ENCODE data around the gene FMNL1. TPM values are rescaled to one million over a fixed set of nuclear protein-coding genes. Genes with fewer than 3 reads are reported as not detected.

FMNL1 gene
- total RNA-seq, 1 donor from 2014 or later: 87.0 TPM

- no peak for DNase-seq
- H3K4me3 ChIP-seq: no peak overlapping the region
- H3K9me3 ChIP-seq: no peaks in the 10 kb centered on the region
- H3K36me3 ChIP-seq: peaks cover 46% of the 10 kb centered on the region
- TF ChIP-seq CTCF (IDR thresholded peaks at IDR 0.05): peak; percentile 15
- peaks cover 22% of the 10 kb centered on the region for H3K4me1 ChIP-seq
- intact Hi-C loops (cut with DNase I): no loop called here
- H3K27ac ChIP-seq: no peak overlapping the region
- peak in 1 of 2 donors; percentile 34 for ATAC-seq
- no peaks in the 10 kb centered on the region for H3K27me3 ChIP-seq (ENCODE audit: low read depth)
These were observed 13.1 kb downstream of the FMNL1 start for GRCh38 chr17:45234641-45235415.

GRCh38 chr17:45235416-45236281 is 14.0 kb downstream of the FMNL1 start:
- TF ChIP-seq CTCF (IDR thresholded peaks at IDR 0.05): peak; percentile 82
- no peaks in the 10 kb centered on the region for H3K27me3 ChIP-seq (ENCODE audit: low read depth)
- no peak overlapping the region for H3K27ac ChIP-seq
- DNase-seq: peak; percentile 85
- H3K4me1 ChIP-seq: peaks cover 21% of the 10 kb centered on the region
- H3K4me3 ChIP-seq: no peak overlapping the region
- H3K9me3 ChIP-seq: no peaks in the 10 kb centered on the region
- H3K36me3 ChIP-seq: peaks cover 54% of the 10 kb centered on the region
- intact Hi-C loops (cut with DNase I): no loop called here
- peak; percentile 62 to 75 for ATAC-seq

- Histone ChIP-seq H3K27ac (no peak overlapping the region), H3K4me1 (peaks cover 21% of the 10 kb centered on the region), H3K27me3 (ENCODE audit: low read depth) (no peaks in the 10 kb centered on the region), H3K36me3 (peaks cover 60% of the 10 kb centered on the region), H3K9me3 (no peaks in the 10 kb centered on the region), H3K4me3 (no peak overlapping the region)
- TF ChIP-seq CTCF (IDR thresholded peaks at IDR 0.05): no peak
- intact Hi-C loops (cut with DNase I): no loop called here
- ATAC-seq (no peak), DNase-seq (no peak)
These were observed 14.6 kb downstream of the FMNL1 start for GRCh38 chr17:45236282-45236606.

GRCh38 chr17:45237686-45238085 is 16.0 kb downstream of the FMNL1 start:
- Histone ChIP-seq H3K27me3 (ENCODE audit: low read depth) (no peaks in the 10 kb centered on the region), H3K9me3 (no peaks in the 10 kb centered on the region), H3K4me1 (peaks cover 13% of the 10 kb centered on the region), H3K36me3 (peaks cover 71% of the 10 kb centered on the region), H3K27ac (no peak overlapping the region), H3K4me3 (no peak overlapping the region)
- DNase-seq (no peak), ATAC-seq (no peak)
- intact Hi-C loops (cut with DNase I): no loop called here
- no peak for TF ChIP-seq CTCF (IDR thresholded peaks at IDR 0.05)

- H3K4me1 ChIP-seq: peaks cover 13% of the 10 kb centered on the region
- no peak overlapping the region for H3K4me3 ChIP-seq
- H3K9me3 ChIP-seq: no peaks in the 10 kb centered on the region
- no peaks in the 10 kb centered on the region for H3K27me3 ChIP-seq (ENCODE audit: low read depth)
- intact Hi-C loops (cut with DNase I): no loop called here
- TF ChIP-seq CTCF (IDR thresholded peaks at IDR 0.05): no peak
- DNase-seq: no peak
- H3K36me3 ChIP-seq: peaks cover 76% of the 10 kb centered on the region
- ATAC-seq: no peak
- H3K27ac ChIP-seq: no peak overlapping the region
These were observed 16.6 kb downstream of the FMNL1 start for GRCh38 chr17:45238155-45238774.

Data from lower lobe of right lung (tissue), 2 donors.